GM12892 (cell line): ENCODE data around the gene LEF1.

Source experiments
- POLR2A ChIP-seq: IDR thresholded peaks from 2 replicates; pipeline ENCODE4 v1.6.1; 2011; ENCODE audit warnings: low read depth, low read length, control low read depth
- POLR2AphosphoS5 ChIP-seq: IDR thresholded peaks from 2 replicates; pipeline ENCODE4 v1.6.1; 2011; ENCODE audit warnings: low read depth, low read length, control low read depth

- no peak for TF ChIP-seq POLR2A
- TF ChIP-seq POLR2AphosphoS5 = no peak
Measured at GRCh38 chr4:108113229-108113628, 55.5 kb downstream of the LEF1 start.
